Activated T-cell treated with anti-CD3 and anti-CD28 coated beads, Interleukin-2, amount 50 U/mL, for 72 hours (primary cell): ENCODE data around the gene GRM7. TPM values are rescaled to one million over a fixed set of nuclear protein-coding genes. Genes with fewer than 3 reads are reported as not detected.

Source experiments
- ATAC-seq, 2 donors: fragments of 150-1000 bp; cut with Tn5 transposase; replicated peaks in 1 of 2; 2 replicates each; pipeline ENCODE4 v1.10.0; 2021; ENCODE audit warnings: moderate library complexity in 2 of 2, mild to moderate bottlenecking in 1 of 2
- DNase-seq, 2 donors: peaks; one replicate each; pipeline ENCODE4 v3.0.0; 2021 to 2022; ENCODE audit warnings: mixed read lengths in 1 of 2
- H3K27ac Mint-ChIP-seq: one replicate; pipeline ENCODE4 v1.8.0; 2022; ENCODE audit warnings: mild to moderate bottlenecking, moderate library complexity, mixed read lengths
- H3K27me3 Mint-ChIP-seq: one replicate; pipeline ENCODE4 v1.8.0; 2022; ENCODE audit warnings: low read depth, mixed read lengths
- H3K36me3 Mint-ChIP-seq, 2 donors: one replicate each; pipeline ENCODE4 v1.8.0; 2022; ENCODE audit warnings: mixed read lengths in 2 of 2, mild to moderate bottlenecking in 1 of 2; ENCODE audit not compliant: insufficient read depth in 2 of 2
- H3K4me1 Mint-ChIP-seq: one replicate; pipeline ENCODE4 v1.8.0; 2022; ENCODE audit warnings: low read depth, mixed read lengths
- H3K4me3 Mint-ChIP-seq, 2 donors: one replicate each; pipeline ENCODE4 v1.8.0; 2022; ENCODE audit warnings: mild to moderate bottlenecking in 2 of 2, mixed read lengths in 2 of 2, moderate library complexity in 2 of 2
- H3K9me3 Mint-ChIP-seq, 2 donors: one replicate each; pipeline ENCODE4 v1.8.0; 2022; ENCODE audit warnings: mixed read lengths in 2 of 2
- total RNA-seq, 2 donors: library from RNA; stranded (reverse); gene quantifications; one replicate each; pipeline ENCODE4 v1.2.3, GENCODE V29; 2022

The GRM7 gene
- total RNA-seq: not detected

GRCh38 chr3:6860954-6861624, at the start of gene GRM7:
Gene GRM7, plus strand, starts transcription at chr3:6861115.
- Mint-ChIP-seq H3K9me3 (peaks cover 0 to 2% of the 10 kb centered on the region in 2 donors), H3K4me3 (no peak within 1 kb of the TSS), H3K36me3 (peaks cover 2 to 4% of the 10 kb centered on the region in 2 donors), H3K27ac (no peak within 1 kb of the TSS), H3K27me3 (peaks cover 22% of the 10 kb centered on the region), H3K4me1 (no peaks in the 10 kb centered on the region)
- ATAC-seq (no peak), DNase-seq (no peak)

- Mint-ChIP-seq H3K36me3 (no peaks in the 10 kb centered on the region), H3K27ac (no peak overlapping the region), H3K27me3 (no peaks in the 10 kb centered on the region), H3K4me1 (no peaks in the 10 kb centered on the region), H3K9me3 (peaks cover 2 to 5% of the 10 kb centered on the region in 2 donors), H3K4me3 (no peak overlapping the region)
- DNase-seq: no peak
- no peak for ATAC-seq
Measured at GRCh38 chr3:6821411-6821810, 39.5 kb upstream of the GRM7 start.

- no peaks in the 10 kb centered on the region for H3K27me3 Mint-ChIP-seq
- H3K4me1 Mint-ChIP-seq: no peaks in the 10 kb centered on the region
- peaks cover 0 to 4% of the 10 kb centered on the region in 2 donors for H3K9me3 Mint-ChIP-seq
- no peak overlapping the region for H3K27ac Mint-ChIP-seq
- ATAC-seq (no peak), DNase-seq (no peak)
- peaks cover 0 to 1% of the 10 kb centered on the region in 2 donors for H3K36me3 Mint-ChIP-seq
- H3K4me3 Mint-ChIP-seq: no peak overlapping the region
Measured at GRCh38 chr3:6825524-6825923, 35.4 kb upstream of the GRM7 start.

GRCh38 chr3:6827453-6827852, 33.5 kb upstream of the GRM7 start:
- ATAC-seq: no peak
- Mint-ChIP-seq H3K27me3 (no peaks in the 10 kb centered on the region), H3K9me3 (peaks cover 2 to 4% of the 10 kb centered on the region in 2 donors), H3K4me3 (no peak overlapping the region), H3K4me1 (no peaks in the 10 kb centered on the region), H3K27ac (no peak overlapping the region), H3K36me3 (peaks cover 0 to 1% of the 10 kb centered on the region in 2 donors)
- no peak for DNase-seq

- DNase-seq (no peak), ATAC-seq (no peak)
- no peak overlapping the region for H3K4me3 Mint-ChIP-seq
- H3K9me3 Mint-ChIP-seq: peaks cover 2 to 6% of the 10 kb centered on the region in 2 donors
- no peak overlapping the region for H3K27ac Mint-ChIP-seq
- no peaks in the 10 kb centered on the region for H3K36me3 Mint-ChIP-seq
- no peaks in the 10 kb centered on the region for H3K27me3 Mint-ChIP-seq
- no peaks in the 10 kb centered on the region for H3K4me1 Mint-ChIP-seq
Measured at GRCh38 chr3:6844723-6845122, 16.2 kb upstream of the GRM7 start.

GRCh38 chr3:6854184-6854583, 6.7 kb upstream of the GRM7 start:
- Mint-ChIP-seq H3K27me3 (no peaks in the 10 kb centered on the region), H3K36me3 (no peaks in the 10 kb centered on the region), H3K4me3 (no peak overlapping the region), H3K4me1 (no peaks in the 10 kb centered on the region), H3K27ac (no peak overlapping the region), H3K9me3 (peaks cover 0 to 2% of the 10 kb centered on the region in 2 donors)
- DNase-seq (no peak), ATAC-seq (no peak)

GRCh38 chr3:6857510-6857909, 3.4 kb upstream of the GRM7 start:
- ATAC-seq: no peak
- no peak overlapping the region for H3K27ac Mint-ChIP-seq
- H3K4me3 Mint-ChIP-seq: no peak overlapping the region
- H3K36me3 Mint-ChIP-seq: peaks cover 0 to 2% of the 10 kb centered on the region in 2 donors
- DNase-seq: no peak
- H3K9me3 Mint-ChIP-seq: peaks cover 0 to 2% of the 10 kb centered on the region in 2 donors
- H3K27me3 Mint-ChIP-seq: peaks cover 7% of the 10 kb centered on the region
- no peaks in the 10 kb centered on the region for H3K4me1 Mint-ChIP-seq

GRCh38 chr3:6860149-6860953, 564 bp upstream of the GRM7 start:
- Mint-ChIP-seq H3K27ac (no peak overlapping the region), H3K27me3 (peaks cover 22% of the 10 kb centered on the region), H3K36me3 (peaks cover 2 to 4% of the 10 kb centered on the region in 2 donors), H3K4me1 (no peaks in the 10 kb centered on the region), H3K4me3 (no peak overlapping the region), H3K9me3 (peaks cover 0 to 2% of the 10 kb centered on the region in 2 donors)
- no peak for ATAC-seq
- DNase-seq: no peak

GRCh38 chr3:6861625-6862000, 698 bp downstream of the GRM7 start:
- no peak overlapping the region for H3K4me3 Mint-ChIP-seq
- peaks cover 22% of the 10 kb centered on the region for H3K27me3 Mint-ChIP-seq
- no peak for DNase-seq
- no peaks in the 10 kb centered on the region for H3K4me1 Mint-ChIP-seq
- ATAC-seq: no peak
- peaks cover 2 to 4% of the 10 kb centered on the region in 2 donors for H3K36me3 Mint-ChIP-seq
- peaks cover 0 to 1% of the 10 kb centered on the region in 2 donors for H3K9me3 Mint-ChIP-seq
- no peak overlapping the region for H3K27ac Mint-ChIP-seq

- Mint-ChIP-seq H3K27me3 (peaks cover 22% of the 10 kb centered on the region), H3K36me3 (peaks cover 2 to 4% of the 10 kb centered on the region in 2 donors), H3K4me1 (no peaks in the 10 kb centered on the region), H3K9me3 (no peaks in the 10 kb centered on the region), H3K4me3 (no peak overlapping the region), H3K27ac (no peak overlapping the region)
- DNase-seq (no peak), ATAC-seq (no peak)
Measured at GRCh38 chr3:6862041-6862879, 1.3 kb downstream of the GRM7 start.

- H3K27me3 Mint-ChIP-seq: peaks cover 22% of the 10 kb centered on the region
Measured at GRCh38 chr3:6862880-6863195, 1.9 kb downstream of the GRM7 start.

GRCh38 chr3:6867269-6867668, 6.4 kb downstream of the GRM7 start:
- peaks cover 0 to 4% of the 10 kb centered on the region in 2 donors for H3K36me3 Mint-ChIP-seq
- H3K9me3 Mint-ChIP-seq: peaks cover 0 to 2% of the 10 kb centered on the region in 2 donors
- H3K27me3 Mint-ChIP-seq: peaks cover 15% of the 10 kb centered on the region
- no peaks in the 10 kb centered on the region for H3K4me1 Mint-ChIP-seq
- no peak overlapping the region for H3K4me3 Mint-ChIP-seq
- DNase-seq: no peak
- no peak overlapping the region for H3K27ac Mint-ChIP-seq
- no peak for ATAC-seq

More at GRCh38 chr3:6862880-6863195, 1.9 kb downstream of the GRM7 start:
- Mint-ChIP-seq H3K36me3 (peaks cover 2 to 4% of the 10 kb centered on the region in 2 donors), H3K27ac (no peak overlapping the region), H3K9me3 (no peaks in the 10 kb centered on the region), H3K4me3 (no peak overlapping the region), H3K4me1 (no peaks in the 10 kb centered on the region)
- no peak for DNase-seq
- no peak for ATAC-seq

- ATAC-seq: no peak
- Mint-ChIP-seq H3K27ac (no peak overlapping the region), H3K36me3 (no peaks in the 10 kb centered on the region), H3K27me3 (no peaks in the 10 kb centered on the region), H3K9me3 (peaks cover 0 to 2% of the 10 kb centered on the region in 2 donors), H3K4me1 (no peaks in the 10 kb centered on the region), H3K4me3 (no peak overlapping the region)
- DNase-seq: no peak
Measured at GRCh38 chr3:6878731-6879130, 17.8 kb downstream of the GRM7 start.
